Epithelial cell of proximal tubule (primary cell): ENCODE data around the gene SFTPB. TPM values are rescaled to one million over a fixed set of nuclear protein-coding genes. Genes with fewer than 3 reads are reported as not detected.

Source experiments
- DNase-seq: peaks from one replicate; pipeline ENCODE4 v3.0.0-alpha.2; 2011; ENCODE audit warnings: low read depth
- H3K4me3 ChIP-seq: 2 replicates; pipeline ENCODE4 v1.5.1; 2011; ENCODE audit warnings: low read depth, mild to moderate bottlenecking, low read length
- CTCF ChIP-seq: conservative IDR thresholded peaks from 2 replicates; pipeline ENCODE4 v1.5.1; 2012; ENCODE audit warnings: low read depth, mild to moderate bottlenecking, low read length
- total RNA-seq: library from RNA; depleted of rRNA; stranded (reverse); fragments of >200 nt; gene quantifications from 2 replicates; pipeline ENCODE4 v1.2.3, GENCODE V29; 2015

The SFTPB gene
- total RNA-seq, 1 donor from 2014 or later: not detected

GRCh38 chr2:85702800-85703199, 34.8 kb upstream of the SFTPB start:
- H3K4me3 ChIP-seq: no peak overlapping the region
- DNase-seq: no peak
- TF ChIP-seq CTCF: no peak

- H3K4me3 ChIP-seq: no peak overlapping the region
- no peak for DNase-seq
- TF ChIP-seq CTCF: no peak
These were observed 34.2 kb upstream of the SFTPB start for GRCh38 chr2:85702172-85702571.

GRCh38 chr2:85699325-85699724, 31.3 kb upstream of the SFTPB start:
- DNase-seq: no peak
- TF ChIP-seq CTCF: no peak
- no peak overlapping the region for H3K4me3 ChIP-seq

GRCh38 chr2:85698880-85699254, 30.9 kb upstream of the SFTPB start:
- H3K4me3 ChIP-seq: no peak overlapping the region
- no peak for DNase-seq
- no peak for TF ChIP-seq CTCF

DNA sequence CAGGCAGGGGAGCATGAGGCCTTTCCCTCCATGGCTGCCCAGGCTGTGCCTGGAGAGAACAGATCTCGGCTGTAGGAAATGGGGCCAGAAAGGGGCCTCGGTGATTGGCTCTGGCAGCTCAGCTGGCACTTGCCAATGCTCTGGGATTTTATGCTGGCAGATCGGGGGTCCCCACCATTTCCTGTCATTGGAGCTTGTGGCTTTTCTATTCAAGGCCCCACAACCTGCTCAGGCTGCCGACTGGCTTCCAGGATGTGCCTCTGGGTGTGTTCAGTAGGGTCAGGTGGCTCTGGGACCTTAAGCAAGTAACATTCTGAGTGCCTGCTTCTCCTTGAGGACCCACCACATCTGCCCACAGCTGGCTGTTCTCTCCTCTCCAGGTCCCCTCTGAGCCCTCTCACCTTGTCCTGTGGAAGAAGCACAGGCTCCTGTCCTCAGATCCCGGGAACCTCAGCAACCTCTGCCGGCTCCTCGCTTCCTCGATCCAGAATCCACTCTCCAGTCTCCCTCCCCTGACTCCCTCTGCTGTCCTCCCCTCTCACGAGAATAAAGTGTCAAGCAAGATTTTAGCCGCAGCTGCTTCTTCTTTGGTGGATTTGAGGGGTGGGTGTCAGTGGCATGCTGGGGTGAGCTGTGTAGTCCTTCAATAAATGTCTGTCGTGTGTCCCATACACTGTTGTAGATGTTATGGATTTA, 30.3 kb upstream of the SFTPB start:
- no peak for DNase-seq
- no peak for TF ChIP-seq CTCF
- H3K4me3 ChIP-seq: no peak overlapping the region

DNA sequence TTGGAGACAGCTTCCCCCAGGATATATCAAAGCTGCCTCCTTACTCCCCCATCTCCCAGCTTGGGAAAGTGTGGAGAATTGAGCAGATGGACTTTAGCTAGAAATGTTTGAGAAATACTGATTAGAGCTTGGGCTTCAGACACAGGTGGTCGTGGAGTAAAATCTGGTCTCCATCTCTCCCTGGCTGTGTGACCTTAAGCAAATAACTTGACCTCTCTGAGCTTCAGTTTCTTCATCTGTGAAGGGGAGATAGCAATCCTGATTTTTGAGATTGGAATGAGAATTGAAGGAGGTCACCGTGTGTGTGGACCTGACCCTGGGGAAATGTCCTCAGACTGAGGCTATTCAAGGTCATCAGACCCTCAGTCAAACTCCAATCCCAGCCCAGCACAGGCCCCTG, 29.7 kb upstream of the SFTPB start:
- DNase-seq: no peak
- H3K4me3 ChIP-seq: no peak overlapping the region
- TF ChIP-seq CTCF: no peak

DNA sequence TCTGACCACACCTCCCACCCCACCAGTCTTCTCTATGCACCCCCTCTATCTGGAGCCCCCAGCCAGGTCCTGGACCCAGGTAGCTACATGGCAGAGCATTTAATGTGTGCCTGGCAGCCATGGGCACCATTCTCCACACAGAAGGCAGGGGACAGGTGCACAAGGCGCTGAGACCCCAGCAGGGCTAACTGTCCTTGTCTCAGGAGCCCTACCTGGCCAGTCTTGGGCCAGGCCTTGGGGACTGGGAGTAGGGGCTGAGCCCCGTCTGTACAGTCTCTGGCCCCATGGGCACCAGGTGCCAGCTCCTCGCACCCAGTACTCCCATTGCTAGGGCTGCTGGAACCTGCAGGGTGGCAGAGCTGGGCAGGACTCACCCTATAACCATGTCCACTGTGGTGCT, 29.1 kb upstream of the SFTPB start:
- DNase-seq: no peak
- no peak for TF ChIP-seq CTCF
- H3K4me3 ChIP-seq: no peak overlapping the region
